GM12878 (cell line): ENCODE data around the gene RNF41. TPM values are rescaled to one million over a fixed set of nuclear protein-coding genes. Genes with fewer than 3 reads are reported as not detected.

Experiments used
- ATAC-seq: fragments of 200-7000 bp; cut with Tn5 transposase; 3 replicates; pipeline ENCODE4 v1.9.1; 2020; ENCODE audit warnings: mild to moderate bottlenecking, moderate library complexity
- BruUV-seq: library from RNA; stranded (reverse); fragments of 400-500 nt; replicated peaks from 2 replicates; lab custom pipeline; 2021; lab: Mats Ljungman, UMichigan
- CTCF ChIA-PET: fragments of 300-600 bp; sonication (Branson Sonifier 250); formaldehyde crosslinking; extraction: SDS; loops from one replicate; lab custom pipeline; 2021; ENCODE audit warnings: inconsistent platforms; lab: Yijun Ruan, JAX
- POLR2A ChIA-PET: fragments of 350-600 bp; formaldehyde crosslinking; extraction: SDS; loops from one replicate; lab custom pipeline; 2021; ENCODE audit warnings: inconsistent platforms; lab: Charles Lee
- RAD21 ChIA-PET: fragments of 300-600 bp; sonication (Branson Sonifier 250); formaldehyde crosslinking; loops from one replicate; lab custom pipeline; 2023; ENCODE audit warnings: antibody characterized with exemption; ENCODE audit not compliant: unreplicated experiment; lab: Charles Lee
- SMC1A ChIA-PET: fragments of 300-600 bp; sonication (Branson Sonifier 250); formaldehyde crosslinking; loops from one replicate; lab custom pipeline; 2023; ENCODE audit not compliant: unreplicated experiment, uncharacterized antibody; lab: Charles Lee
- DNase-seq: peaks from one replicate; pipeline ENCODE4 v3.0.0-alpha.2; 2011; ENCODE audit warnings: low read depth, low spot score
- FAIRE-seq: peaks from 3 replicates; lab custom pipeline; 2011; peaks lifted over from hg19 to GRCh38; lab: Jason Lieb, UNC
- H2AFZ ChIP-seq: 2 replicates; pipeline ENCODE4 v1.6.0; 2011; ENCODE audit warnings: low read depth, low read length, control low read depth; ENCODE audit not compliant: control insufficient read depth
- H3K27ac ChIP-seq: 2 replicates; pipeline ENCODE4 v1.5.1; 2011; ENCODE audit warnings: control low read depth; ENCODE audit not compliant: control insufficient read depth, insufficient read depth
- H3K27me3 ChIP-seq, 2 experiments: replicated peaks in 1 of 2; 2 replicates each; pipeline versions ENCODE4 v1.6.0 to v1.6.1; 2011; ENCODE audit warnings: low read length in 1 of 2; ENCODE audit not compliant: control insufficient read depth in 2 of 2, insufficient read depth in 2 of 2
- H3K36me3 ChIP-seq, 2 experiments: 2 replicates each; pipeline ENCODE4 v1.5.1; 2011; ENCODE audit warnings: low read length in 1 of 2; ENCODE audit not compliant: control insufficient read depth in 2 of 2, insufficient read depth in 2 of 2
- H3K4me1 ChIP-seq: 2 replicates; pipeline ENCODE4 v1.6.1; 2011; ENCODE audit warnings: mild to moderate bottlenecking, low read length, moderate library complexity, mixed read lengths; ENCODE audit not compliant: control insufficient read depth, insufficient read depth
- H3K4me2 ChIP-seq: 2 replicates; pipeline ENCODE4 v1.6.0; 2011; ENCODE audit warnings: control low read depth; ENCODE audit not compliant: control insufficient read depth, insufficient read depth
- H3K4me3 ChIP-seq: fragments of 200-600 bp; sonication (generic); 2 replicates; pipeline ENCODE4 v1.5.1; 2016
- H3K79me2 ChIP-seq: 2 replicates; pipeline ENCODE4 v1.6.0; 2011; ENCODE audit warnings: low read length; ENCODE audit not compliant: control insufficient read depth, insufficient read depth
- H3K9ac ChIP-seq: 2 replicates; pipeline ENCODE4 v1.8.0; 2011; ENCODE audit warnings: low read length, control low read depth, mixed read lengths; ENCODE audit not compliant: control insufficient read depth, insufficient read depth
- H3K9me3 ChIP-seq: replicated peaks from 3 replicates; pipeline ENCODE4 v1.5.1; 2011; ENCODE audit warnings: mild to moderate bottlenecking, low read length; ENCODE audit not compliant: control insufficient read depth, insufficient read depth
- H4K20me1 ChIP-seq: 2 replicates; pipeline ENCODE4 v1.6.0; 2011; ENCODE audit not compliant: control insufficient read depth, insufficient read depth
- CREB1 ChIP-seq: IDR thresholded peaks from 2 replicates; pipeline ENCODE4 v1.6.1; 2012; ENCODE audit warnings: low read depth, mild to moderate bottlenecking, inconsistent platforms
- ETV6 ChIP-seq, 2 experiments: fragments of 450-650 bp in 1 of 2; IDR thresholded peaks in 1 of 2; conservative IDR thresholded peaks in 1 of 2; 2 replicates each; pipeline ENCODE4 v1.6.1; 2014; ENCODE audit warnings: antibody characterized with exemption in 1 of 2, borderline replicate concordance in 1 of 2, low read depth in 1 of 2, mild to moderate bottlenecking in 1 of 2, moderate library complexity in 1 of 2
- FOS ChIP-seq: IDR thresholded peaks from 3 replicates; pipeline ENCODE4 v1.6.1; 2011; ENCODE audit warnings: borderline replicate concordance; ENCODE audit not compliant: insufficient read length; ENCODE audit errors: extremely low read depth
- RUNX3 ChIP-seq: IDR thresholded peaks from 2 replicates; pipeline ENCODE4 v1.6.1; 2012; ENCODE audit warnings: low read length, inconsistent platforms
- SREBF1 ChIP-seq: IDR thresholded peaks from 2 replicates; pipeline ENCODE4 v1.6.1; 2012; ENCODE audit warnings: mild to moderate bottlenecking, low read length
- SUZ12 ChIP-seq: fragments of 200-600 bp; sonication (generic); IDR thresholded peaks from one replicate; pipeline ENCODE4 v1.6.1; 2018; ENCODE audit warnings: antibody characterized with exemption, mild to moderate bottlenecking; ENCODE audit not compliant: unreplicated experiment
- TARDBP ChIP-seq: IDR thresholded peaks from 2 replicates; pipeline ENCODE4 v1.6.1; 2016; ENCODE audit warnings: borderline replicate concordance
- TCF3 ChIP-seq: IDR thresholded peaks from 2 replicates; pipeline ENCODE4 v1.6.1; 2012; ENCODE audit warnings: low read depth, mild to moderate bottlenecking, low read length, borderline replicate concordance; ENCODE audit not compliant: insufficient read depth
- ZBTB11 ChIP-seq: fragments of 450-650 bp; formaldehyde crosslinking; IDR thresholded peaks from 2 replicates; pipeline ENCODE4 v1.5.0; 2022; ENCODE audit warnings: mild to moderate bottlenecking, missing genetic modification characterization
- ZNF207 ChIP-seq: fragments of 450-650 bp; IDR thresholded peaks from 2 replicates; pipeline ENCODE4 v1.6.1; 2014; ENCODE audit warnings: antibody characterized with exemption, mild to moderate bottlenecking, borderline replicate concordance
- ZNF274 ChIP-seq: IDR thresholded peaks from one replicate; pipeline ENCODE4 v1.8.0; 2011; ENCODE audit not compliant: insufficient read length, insufficient read depth
- ZNF687 ChIP-seq: fragments of 450-650 bp; IDR thresholded peaks from 2 replicates; pipeline ENCODE4 v1.6.1; 2017; ENCODE audit warnings: mild to moderate bottlenecking, moderate library complexity
- WGBS: methylation state at CpG from one replicate; pipeline ENCODE4 v1.1.6; 2016; ENCODE audit warnings: low lambda C conversion rate; ENCODE audit not compliant: insufficient replicate concordance, insufficient coverage; ENCODE audit errors: missing lambda C conversion rate; 5-methylcytosine and 5-hydroxymethylcytosine counted together
- in situ Hi-C: fragments of 300-500 bp; cut with MboI; formaldehyde crosslinking; loops from 9 replicates; pipeline ENCODE4 v1.14.3; 2018; ENCODE audit warnings: mixed read lengths
- intact Hi-C: fragments of 100-400 bp; cut with micrococcal nuclease; formaldehyde crosslinking; loops from one replicate; pipeline ENCODE4 v1.14.2; 2022; ENCODE audit not compliant: unreplicated experiment
- polyA plus RNA-seq, 11 experiments: library from polyadenylated mRNA; depleted of rRNA in 4 of 11; unstranded in 6 of 11; stranded (reverse) in 5 of 11; fragments of >200 nt; fragmentation: Nextera tagmentation in 4 of 11; fragmentation: Illumina TruSeq in 1 of 11; extraction: Ambion mirVana in 4 of 11; extraction: Trizol in 1 of 11; gene quantifications; 1 replicate in 1 of 11; 2 replicates in 10 of 11; pipeline versions ENCODE4 v1.2.1 to v1.2.3, GENCODE V29; 2011 to 2016; ENCODE audit warnings: inconsistent platforms in 2 of 11, missing spikeins in 2 of 11, low read depth in 1 of 11
- total RNA-seq, 4 experiments: library from RNA; depleted of rRNA in 3 of 4; stranded (reverse); fragments of >200 nt in 3 of 4; fragmentation: Illumina TruSeq in 1 of 4; extraction: Trizol in 1 of 4; gene quantifications; 2 replicates each; pipeline versions ENCODE4 v1.2.1 to v1.2.3, GENCODE V29; 2013 to 2021

RNF41 gene
- total and polyA plus RNA-seq, 10 of the 15 experiments (the other 5 are each of a cell fraction or from before 2014, with no cell fraction given): 11.1 to 47.8 (median 30.6) TPM

- H3K4me1 ChIP-seq: peaks cover 24% of the 10 kb centered on the region
- CTCF ChIA-PET: interaction anchor here (0.8 to 2.2 kb wide), 9 partner anchors 14 to 306 kb away, joined by 4 to 13 read pairs (median 4); partner anchors contain the start of genes ESYT1 and SMARCC2
- ATAC-seq: peak; percentile 87
- intact Hi-C loops (loop anchor here (2.0 kb wide), 1 partner anchor 31 kb away; the partner anchor contains the start of gene SMARCC2), in situ Hi-C loops (no loop called here)
- H3K27ac ChIP-seq: peak within 1 kb of the TSS; percentile 91
- peak within 1 kb of the TSS; percentile 89 for H3K9ac ChIP-seq
- H2AFZ ChIP-seq: peak within 1 kb of the TSS; percentile 71
- no peaks in the 10 kb centered on the region for H4K20me1 ChIP-seq
- peak; percentile 99 for FAIRE-seq
- H3K4me3 ChIP-seq: peak within 1 kb of the TSS; percentile 90
- peak; percentile 88 for DNase-seq
- peak within 1 kb of the TSS; percentile 98 for H3K4me2 ChIP-seq
- H3K36me3 ChIP-seq: peaks cover 23 to 28% of the 10 kb centered on the region in 2 experiments
- SMC1A ChIA-PET: interaction anchor here (1.0 to 2.4 kb wide), 4 partner anchors 29 to 33 kb away, joined by 3 to 12 read pairs (median 6); partner anchors contain the start of genes ESYT1 and SMARCC2
- POLR2A ChIA-PET: interaction anchor here (0.6 to 2.5 kb wide), 14 partner anchors 14 to 1095 kb away, joined by 3 to 19 read pairs (median 4); partner anchors contain the start of genes ESYT1, PA2G4, RAB5B and RNF41
- no TSS peak for BruUV-seq
- RAD21 ChIA-PET: interaction anchor here (1.2 to 2.8 kb wide), 7 partner anchors 18 to 63 kb away, joined by 3 to 18 read pairs (median 5); partner anchors contain the start of genes ESYT1, RNF41, SMARCC2 and ZC3H10
- 0% methylated on average over 27 of the region's 30 CpGs for WGBS
- H3K79me2 ChIP-seq: peaks cover 41% of the 10 kb centered on the region
- no peaks in the 10 kb centered on the region for H3K9me3 ChIP-seq
- no peaks in the 10 kb centered on the region for H3K27me3 ChIP-seq
- TF ChIP-seq ZNF207 (peak; percentile 74; the same call in 1 of the 2 replicates), ETV6 (conservative IDR thresholded peaks at IDR 0.05 in 1 of 2, IDR thresholded peaks at IDR 0.05 in 1 of 2; ENCODE audit: borderline replicate concordance in 1 of 2, low read depth in 1 of 2) (no peak), SREBF1 (no peak), RUNX3 (peak; percentile 83), ZNF274 (no peak), ZNF687 (peak; percentile 88), TARDBP (no peak; the same call in 1 of the 2 replicates), CREB1 (peak; percentile 95), TCF3 (peak; percentile 82; the same call in 1 of the 2 replicates), FOS (no peak), SUZ12 (no peak), ZBTB11 (CRISPR knock-in tag) (peak; percentile 53)
Observed at GRCh38 chr12:56158029-56158925, 63.4 kb downstream of the RNF41 start, which contains the start of gene MYL6. Gene MYL6 (plus strand): TSS chr12:56158359. CDS start chr12:56158402, 43 bp downstream.
